SK-N-SH treated with all-trans-retinoic acid at 6 μM for 48 hours (cell line): ENCODE data around the gene PHRF1.

Experiments
- ARNTL ChIP-seq: fragments of 450-650 bp; formaldehyde crosslinking; IDR thresholded peaks from 2 replicates; pipeline ENCODE4 v1.5.0; 2020; ENCODE audit warnings: low read depth, mild to moderate bottlenecking, moderate library complexity, borderline replicate concordance
- CSRNP3 ChIP-seq: fragments of 250-450 bp; sonication (Bioruptor Pico); IDR thresholded peaks from 2 replicates; pipeline ENCODE4 v1.5.1; 2021; ENCODE audit warnings: mild to moderate bottlenecking, moderate library complexity
- ESRRG ChIP-seq: fragments of 250-450 bp; sonication (Bioruptor Pico); IDR thresholded peaks from 2 replicates; pipeline ENCODE4 v1.6.1; 2021; ENCODE audit warnings: mild to moderate bottlenecking
- ISL1 ChIP-seq: fragments of 250-450 bp; sonication (Bioruptor Pico); IDR thresholded peaks from 2 replicates; pipeline ENCODE4 v2.1.2; 2022; ENCODE audit warnings: mild to moderate bottlenecking, moderate library complexity
- PATZ1 ChIP-seq: fragments of 250-450 bp; sonication (Bioruptor Pico); IDR thresholded peaks from 2 replicates; pipeline ENCODE4 v1.8.0; 2020; ENCODE audit warnings: mild to moderate bottlenecking, moderate library complexity, borderline replicate concordance
- RARB ChIP-seq: fragments of 250-450 bp; sonication (Bioruptor Pico); IDR thresholded peaks from 2 replicates; pipeline ENCODE4 v1.8.0; 2021; ENCODE audit warnings: mild to moderate bottlenecking, moderate library complexity
- SNAI2 ChIP-seq: fragments of 250-450 bp; sonication (Bioruptor Pico); IDR thresholded peaks from 2 replicates; pipeline ENCODE4 v1.5.0; 2020; ENCODE audit warnings: mild to moderate bottlenecking, moderate library complexity
- TOX ChIP-seq: fragments of 250-450 bp; sonication (Bioruptor Pico); IDR thresholded peaks from 2 replicates; pipeline ENCODE4 v1.8.0; 2021; ENCODE audit warnings: mild to moderate bottlenecking, moderate library complexity, borderline replicate concordance
- ZFP30 ChIP-seq: fragments of 450-650 bp; formaldehyde crosslinking; IDR thresholded peaks from 2 replicates; pipeline ENCODE4 v1.5.0; 2022; ENCODE audit warnings: mild to moderate bottlenecking, moderate library complexity
- ZNF70 ChIP-seq: fragments of 450-650 bp; formaldehyde crosslinking; IDR thresholded peaks from 2 replicates; pipeline ENCODE4 v1.5.0; 2020; ENCODE audit warnings: mild to moderate bottlenecking, moderate library complexity
- TF ChIP-seq, protein P1 (sequence below): fragments of 250-450 bp; sonication (Bioruptor Pico); IDR thresholded peaks from 2 replicates; pipeline ENCODE4 v1.8.0; 2021; ENCODE audit warnings: low read depth, mild to moderate bottlenecking, moderate library complexity, borderline replicate concordance
- TF ChIP-seq, protein P2 (sequence below): fragments of 250-450 bp; sonication (Bioruptor Pico); IDR thresholded peaks from 2 replicates; pipeline ENCODE4 v1.5.1; 2020; ENCODE audit warnings: low read depth, mild to moderate bottlenecking, moderate library complexity

DNA sequence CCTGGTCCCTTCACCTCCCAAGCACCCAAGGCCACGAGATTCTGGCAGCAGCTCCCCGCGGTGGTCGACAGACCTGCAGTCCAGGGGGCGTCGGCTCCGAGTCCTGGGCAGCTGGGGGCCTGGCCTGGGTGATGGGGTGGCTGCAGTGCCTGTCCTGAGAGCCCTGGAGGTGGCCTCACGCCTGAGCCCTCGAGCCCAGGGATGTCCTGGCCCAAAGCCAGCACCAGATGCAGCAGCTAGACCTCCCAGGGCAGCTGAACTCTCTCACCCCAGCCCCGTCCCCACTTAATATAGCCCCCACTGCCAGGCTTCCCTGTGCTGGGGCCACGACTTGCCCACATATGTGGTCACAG lies 22.3 kb upstream of the PHRF1 start:
- TF ChIP-seq ESRRG (CRISPR knock-in tag) (no peak), CSRNP3 (CRISPR knock-in tag) (no peak), PATZ1 (no peak), RARB (CRISPR knock-in tag) (no peak), ARNTL (CRISPR knock-in tag) (no peak), ISL1 (CRISPR knock-in tag) (no peak), ZNF70 (no peak), TOX (CRISPR knock-in tag) (no peak), SNAI2 (CRISPR knock-in tag) (no peak), ZFP30 (no peak)
- TF ChIP-seq, protein P1, sequence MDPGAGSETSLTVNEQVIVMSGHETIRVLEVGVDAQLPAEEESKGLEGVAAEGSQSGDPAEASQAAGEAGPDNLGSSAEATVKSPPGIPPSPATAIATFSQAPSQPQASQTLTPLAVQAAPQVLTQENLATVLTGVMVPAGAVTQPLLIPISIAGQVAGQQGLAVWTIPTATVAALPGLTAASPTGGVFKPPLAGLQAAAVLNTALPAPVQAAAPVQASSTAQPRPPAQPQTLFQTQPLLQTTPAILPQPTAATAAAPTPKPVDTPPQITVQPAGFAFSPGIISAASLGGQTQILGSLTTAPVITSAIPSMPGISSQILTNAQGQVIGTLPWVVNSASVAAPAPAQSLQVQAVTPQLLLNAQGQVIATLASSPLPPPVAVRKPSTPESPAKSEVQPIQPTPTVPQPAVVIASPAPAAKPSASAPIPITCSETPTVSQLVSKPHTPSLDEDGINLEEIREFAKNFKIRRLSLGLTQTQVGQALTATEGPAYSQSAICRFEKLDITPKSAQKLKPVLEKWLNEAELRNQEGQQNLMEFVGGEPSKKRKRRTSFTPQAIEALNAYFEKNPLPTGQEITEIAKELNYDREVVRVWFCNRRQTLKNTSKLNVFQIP (CRISPR knock-in tag) = no peak
- TF ChIP-seq, protein P2, sequence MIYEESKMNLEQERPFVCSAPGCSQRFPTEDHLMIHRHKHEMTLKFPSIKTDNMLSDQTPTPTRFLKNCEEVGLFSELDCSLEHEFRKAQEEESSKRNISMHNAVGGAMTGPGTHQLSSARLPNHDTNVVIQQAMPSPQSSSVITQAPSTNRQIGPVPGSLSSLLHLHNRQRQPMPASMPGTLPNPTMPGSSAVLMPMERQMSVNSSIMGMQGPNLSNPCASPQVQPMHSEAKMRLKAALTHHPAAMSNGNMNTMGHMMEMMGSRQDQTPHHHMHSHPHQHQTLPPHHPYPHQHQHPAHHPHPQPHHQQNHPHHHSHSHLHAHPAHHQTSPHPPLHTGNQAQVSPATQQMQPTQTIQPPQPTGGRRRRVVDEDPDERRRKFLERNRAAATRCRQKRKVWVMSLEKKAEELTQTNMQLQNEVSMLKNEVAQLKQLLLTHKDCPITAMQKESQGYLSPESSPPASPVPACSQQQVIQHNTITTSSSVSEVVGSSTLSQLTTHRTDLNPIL (CRISPR knock-in tag) = no peak
